ENCODE data around the gene SLC22A2.

- TF ChIP-seq CHD2 (IDR thresholded peaks at IDR 0.05; ENCODE audit: low read depth, low read length) (no peak), IRF2 (CRISPR knock-in tag; IDR thresholded peaks at IDR 0.05) (no peak), ZNF782 (CRISPR knock-in tag; IDR thresholded peaks at IDR 0.05; ENCODE audit: borderline replicate concordance) (no peak), YY1 (IDR thresholded peaks at IDR 0.05; ENCODE audit: insufficient read depth, insufficient replicate concordance, low read depth, low read length) (no peak), RELA (CRISPR knock-in tag; IDR thresholded peaks at IDR 0.05) (no peak), HCFC1 (IDR thresholded peaks at IDR 0.05; ENCODE audit: low read depth, low read length) (no peak), CCDC6 (CRISPR knock-in tag; IDR thresholded peaks at IDR 0.05) (no peak), PRDM15 (CRISPR knock-in tag; IDR thresholded peaks at IDR 0.05) (no peak), ZNF670 (CRISPR knock-in tag; IDR thresholded peaks at IDR 0.05; ENCODE audit: borderline replicate concordance) (no peak), BRCA1 (CRISPR knock-in tag; IDR thresholded peaks at IDR 0.05) (no peak)
- TF ChIP-seq, protein P1, sequence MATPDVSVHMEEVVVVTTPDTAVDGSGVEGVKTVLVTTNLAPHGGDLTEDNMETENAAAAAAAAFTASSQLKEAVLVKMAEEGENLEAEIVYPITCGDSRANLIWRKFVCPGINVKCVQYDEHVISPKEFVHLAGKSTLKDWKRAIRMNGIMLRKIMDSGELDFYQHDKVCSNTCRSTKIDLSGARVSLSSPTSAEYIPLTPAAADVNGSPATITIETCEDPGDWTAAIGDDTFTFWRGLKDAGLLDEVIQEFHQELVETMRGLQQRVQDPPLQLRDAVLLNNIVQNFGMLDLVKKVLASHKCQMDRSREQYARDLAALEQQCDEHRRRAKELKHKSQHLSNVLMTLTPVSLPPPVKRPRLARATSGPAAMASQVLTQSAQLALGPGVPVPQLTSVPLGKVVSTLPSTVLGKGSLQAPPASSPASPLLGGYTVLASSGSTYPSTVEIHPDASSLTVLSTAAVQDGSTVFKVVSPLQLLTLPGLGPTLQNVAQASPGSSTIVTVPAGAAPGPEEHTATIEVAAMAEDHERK (CRISPR knock-in tag; IDR thresholded peaks at IDR 0.05; ENCODE audit: low read depth) = no peak
- TF ChIP-seq, protein P2, sequence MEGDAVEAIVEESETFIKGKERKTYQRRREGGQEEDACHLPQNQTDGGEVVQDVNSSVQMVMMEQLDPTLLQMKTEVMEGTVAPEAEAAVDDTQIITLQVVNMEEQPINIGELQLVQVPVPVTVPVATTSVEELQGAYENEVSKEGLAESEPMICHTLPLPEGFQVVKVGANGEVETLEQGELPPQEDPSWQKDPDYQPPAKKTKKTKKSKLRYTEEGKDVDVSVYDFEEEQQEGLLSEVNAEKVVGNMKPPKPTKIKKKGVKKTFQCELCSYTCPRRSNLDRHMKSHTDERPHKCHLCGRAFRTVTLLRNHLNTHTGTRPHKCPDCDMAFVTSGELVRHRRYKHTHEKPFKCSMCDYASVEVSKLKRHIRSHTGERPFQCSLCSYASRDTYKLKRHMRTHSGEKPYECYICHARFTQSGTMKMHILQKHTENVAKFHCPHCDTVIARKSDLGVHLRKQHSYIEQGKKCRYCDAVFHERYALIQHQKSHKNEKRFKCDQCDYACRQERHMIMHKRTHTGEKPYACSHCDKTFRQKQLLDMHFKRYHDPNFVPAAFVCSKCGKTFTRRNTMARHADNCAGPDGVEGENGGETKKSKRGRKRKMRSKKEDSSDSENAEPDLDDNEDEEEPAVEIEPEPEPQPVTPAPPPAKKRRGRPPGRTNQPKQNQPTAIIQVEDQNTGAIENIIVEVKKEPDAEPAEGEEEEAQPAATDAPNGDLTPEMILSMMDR (CRISPR knock-in tag; IDR thresholded peaks at IDR 0.05) = no peak
Measured at GRCh38 chr6:160300076-160300695, 41.6 kb upstream of the SLC22A2 start.

Data from HepG2 (cell line).